HG02642 (cell line): ENCODE data around the gene NKD1.

Experiments
- ATAC-seq: cut with Tn5 transposase; IDR thresholded peaks from one replicate; pipeline ENCODE4 v1.9.1; 2021; ENCODE audit warnings: mild to moderate bottlenecking; ENCODE audit not compliant: unreplicated experiment, poor library complexity

The NKD1 gene

GRCh38 chr16:50622029-50622428 lies 73.8 kb downstream of the NKD1 start:
- no peak for ATAC-seq

GRCh38 chr16:50622643-50623369 lies 74.6 kb downstream of the NKD1 start:
- ATAC-seq: no peak

- ATAC-seq: no peak
Observed at GRCh38 chr16:50624449-50624970, 76.3 kb downstream of the NKD1 start.

- ATAC-seq: no peak
Observed at GRCh38 chr16:50625374-50625773, 77.2 kb downstream of the NKD1 start.

- no peak for ATAC-seq
Observed at GRCh38 chr16:50626868-50627267, 78.7 kb downstream of the NKD1 start.

- ATAC-seq: peak; percentile 45
Observed at GRCh38 chr16:50627419-50627818, 79.2 kb downstream of the NKD1 start.

- ATAC-seq: no peak
Observed at GRCh38 chr16:50628156-50628802, 80.1 kb downstream of the NKD1 start.

- ATAC-seq: no peak
Observed at GRCh38 chr16:50629334-50629733, 81.1 kb downstream of the NKD1 start.

GRCh38 chr16:50630394-50631020 lies 82.3 kb downstream of the NKD1 start:
- ATAC-seq: no peak

GRCh38 chr16:50631249-50631984 lies 83.2 kb downstream of the NKD1 start:
- no peak for ATAC-seq

GRCh38 chr16:50631985-50632576 lies 83.9 kb downstream of the NKD1 start:
- no peak for ATAC-seq

- ATAC-seq: no peak
Observed at GRCh38 chr16:50632927-50633800, 85.0 kb downstream of the NKD1 start.

- ATAC-seq: no peak
Observed at GRCh38 chr16:50634090-50634489, 85.9 kb downstream of the NKD1 start.

GRCh38 chr16:50634947-50635346 lies 86.8 kb downstream of the NKD1 start:
- no peak for ATAC-seq

GRCh38 chr16:50635505-50636392 lies 87.6 kb downstream of the NKD1 start:
- no peak for ATAC-seq

- ATAC-seq: no peak
Observed at GRCh38 chr16:50636753-50637374, 88.7 kb downstream of the NKD1 start.

GRCh38 chr16:50637716-50638602 lies 89.8 kb downstream of the NKD1 start:
- ATAC-seq: no peak
